HEK293T (cell line): ENCODE results near the gene KCTD13.

Experiments used
- CTCF ChIA-PET: fragments of 350-600 bp; formaldehyde crosslinking; extraction: SDS; loops from one replicate; lab custom pipeline; 2021; ENCODE audit warnings: antibody characterized with exemption, inconsistent platforms; lab: Yijun Ruan, JAX
- POLR2A ChIA-PET: fragments of 350-600 bp; formaldehyde crosslinking; extraction: SDS; loops from one replicate; lab custom pipeline; 2020; ENCODE audit warnings: antibody characterized with exemption, inconsistent platforms; lab: Yijun Ruan, JAX
- DNase-seq: peaks from one replicate; pipeline ENCODE4 v3.0.0; 2012; ENCODE audit warnings: mixed read lengths; ENCODE audit errors: extremely low spot score
- ARNT ChIP-seq: fragments of 450-650 bp; IDR thresholded peaks from 2 replicates; pipeline ENCODE4 v1.6.1; 2017; ENCODE audit warnings: mild to moderate bottlenecking
- BHLHE40 ChIP-seq: fragments of 450-650 bp; IDR thresholded peaks from 2 replicates; pipeline ENCODE4 v1.6.1; 2016; ENCODE audit warnings: mild to moderate bottlenecking, moderate library complexity, borderline replicate concordance
- CTBP1 ChIP-seq: fragments of 450-650 bp; IDR thresholded peaks from 2 replicates; pipeline ENCODE4 v1.6.1; 2016; ENCODE audit warnings: borderline replicate concordance
- ELF4 ChIP-seq: fragments of 450-650 bp; IDR thresholded peaks from 2 replicates; pipeline ENCODE4 v1.6.1; 2017; ENCODE audit warnings: antibody characterized with exemption
- FOXA1 ChIP-seq: fragments of 450-650 bp; IDR thresholded peaks from 2 replicates; pipeline ENCODE4 v1.6.1; 2016; ENCODE audit warnings: mild to moderate bottlenecking
- FOXK2 ChIP-seq: fragments of 450-650 bp; IDR thresholded peaks from 2 replicates; pipeline ENCODE4 v1.6.1; 2016; ENCODE audit warnings: mild to moderate bottlenecking
- FOXM1 ChIP-seq: fragments of 450-650 bp; IDR thresholded peaks from 2 replicates; pipeline ENCODE4 v1.6.1; 2017; ENCODE audit warnings: mild to moderate bottlenecking, borderline replicate concordance
- HDGF ChIP-seq: fragments of 450-650 bp; IDR thresholded peaks from 2 replicates; pipeline ENCODE4 v1.6.1; 2017; ENCODE audit warnings: antibody characterized with exemption, borderline replicate concordance
- L3MBTL2 ChIP-seq: fragments of 450-650 bp; conservative IDR thresholded peaks from 2 replicates; pipeline ENCODE4 v1.6.1; 2016; ENCODE audit warnings: mild to moderate bottlenecking
- LEF1 ChIP-seq: fragments of 450-650 bp; IDR thresholded peaks from 2 replicates; pipeline ENCODE4 v1.6.1; 2017; ENCODE audit warnings: mild to moderate bottlenecking, borderline replicate concordance
- NFRKB ChIP-seq: fragments of 450-650 bp; IDR thresholded peaks from 2 replicates; pipeline ENCODE4 v1.6.1; 2016; ENCODE audit warnings: mild to moderate bottlenecking, moderate library complexity
- PKNOX1 ChIP-seq: fragments of 450-650 bp; IDR thresholded peaks from 2 replicates; pipeline ENCODE4 v1.6.1; 2016
- SP1 ChIP-seq: fragments of 450-650 bp; IDR thresholded peaks from 2 replicates; pipeline ENCODE4 v1.6.1; 2017
- SUZ12 ChIP-seq: fragments of 450-650 bp; IDR thresholded peaks from 2 replicates; pipeline ENCODE4 v1.6.1; 2016; ENCODE audit warnings: mild to moderate bottlenecking
- TARDBP ChIP-seq: fragments of 450-650 bp; IDR thresholded peaks from 2 replicates; pipeline ENCODE4 v1.6.1; 2016
- ZNF384 ChIP-seq: fragments of 450-650 bp; IDR thresholded peaks from 2 replicates; pipeline ENCODE4 v1.6.1; 2016

The KCTD13 gene

GRCh38 chr16:29899516-29900101, 26.4 kb downstream of the KCTD13 start, which contains the start of gene SEZ6L2:
TSS of gene SEZ6L2 (minus strand) at chr16:29899550. CDS start at chr16:29899019, 531 bp downstream.
- TF ChIP-seq HDGF = no peak
- TF ChIP-seq CTBP1 = no peak
- DNase-seq = peak; percentile 94
- POLR2A ChIA-PET = interaction anchor here (0.6 to 4.9 kb wide), 23 partner anchors 9 to 1050 kb away, joined by 3 to 41 read pairs (median 4); partner anchors contain the start of genes CDIPT, HIRIP3, KCTD13 and MAZ
- CTCF ChIA-PET = interaction anchor here (0.5 to 1.8 kb wide), 7 partner anchors 12 to 576 kb away, joined by 3 to 10 read pairs (median 4); partner anchors contain the start of gene TMEM219

GRCh38 chr16:29898804-29899515, 27.1 kb downstream of the KCTD13 start:
- DNase-seq = peak; percentile 77
- CTCF ChIA-PET = interaction anchor here (0.6 to 1.8 kb wide), 5 partner anchors 12 to 116 kb away, joined by 3 to 10 read pairs (median 4); partner anchors contain the start of gene TMEM219
- POLR2A ChIA-PET = interaction anchor here (0.7 to 4.9 kb wide), 21 partner anchors 9 to 1051 kb away, joined by 3 to 41 read pairs (median 4); partner anchors contain the start of genes CDIPT, HIRIP3, KCTD13 and MAZ
- TF ChIP-seq FOXK2 (no peak), NFRKB (no peak), HDGF (no peak), ELF4 (no peak), FOXA1 (no peak), BHLHE40 (no peak), CTBP1 (no peak), TARDBP (no peak), LEF1 (no peak), ARNT (no peak), L3MBTL2 (no peak), PKNOX1 (no peak), SUZ12 (no peak), ZNF384 (no peak), SP1 (no peak), FOXM1 (no peak)

GRCh38 chr16:29898135-29898803, 27.8 kb downstream of the KCTD13 start:
- CTCF ChIA-PET = interaction anchor here (1.5 kb wide), 1 partner anchor 50 kb away, joined by 10 read pairs; no protein-coding TSS in a partner anchor
- POLR2A ChIA-PET = interaction anchor here (1.0 to 4.9 kb wide), 4 partner anchors 10 to 75 kb away, joined by 3 to 41 read pairs (median 10); partner anchors contain the start of genes KCTD13 and TMEM219
- no peak for TF ChIP-seq CTBP1
- no peak for TF ChIP-seq BHLHE40
- no peak for TF ChIP-seq PKNOX1
- no peak for TF ChIP-seq TARDBP
- no peak for DNase-seq

- TF ChIP-seq ELF4 = no peak
- POLR2A ChIA-PET = interaction anchor here (1.0 to 4.9 kb wide), 3 partner anchors 9 to 76 kb away, joined by 3 to 41 read pairs (median 4); partner anchors contain the start of gene KCTD13
- CTCF ChIA-PET = no interaction called here
- no peak for DNase-seq
Measured at GRCh38 chr16:29897333-29897732, 28.7 kb downstream of the KCTD13 start.

- CTCF ChIA-PET = no interaction called here
- TF ChIP-seq LEF1 (no peak), FOXA1 (no peak), ELF4 (no peak), ARNT (no peak), TARDBP (no peak), NFRKB (no peak), SP1 (no peak), SUZ12 (no peak), HDGF (no peak), CTBP1 (no peak), ZNF384 (no peak), PKNOX1 (no peak), L3MBTL2 (no peak), FOXM1 (no peak), BHLHE40 (no peak), FOXK2 (no peak)
- DNase-seq = no peak
- POLR2A ChIA-PET = interaction anchor here (1.0 kb wide), 1 partner anchor 8 kb away, joined by 4 read pairs; no protein-coding TSS in a partner anchor
Measured at GRCh38 chr16:29896841-29897240, 29.2 kb downstream of the KCTD13 start.
